Neural progenitor cell (in vitro differentiated cells): ENCODE results near the gene CARMIL1. TPM values are rescaled to one million over a fixed set of nuclear protein-coding genes. Genes with fewer than 3 reads are reported as not detected.
"Not testable (repeated sequence)": the region's sequence is repeated elsewhere in the genome, so short reads cannot be mapped to it uniquely, and the experiment has no call there.

Experiments used
- DNase-seq: peaks from one replicate; pipeline ENCODE4 v3.0.0-alpha.2; 2016; ENCODE audit warnings: low spot score
- H2AFZ ChIP-seq: fragments of 200-600 bp; sonication (generic); replicated peaks from 2 replicates; pipeline ENCODE4 v1.6.1; 2016; ENCODE audit warnings: antibody characterized with exemption
- H3F3A ChIP-seq: fragments of 200-600 bp; sonication (generic); 2 replicates; pipeline ENCODE4 v1.6.1; 2016; ENCODE audit warnings: antibody characterized with exemption, low read depth
- H3K27ac ChIP-seq: fragments of 200-600 bp; sonication (generic); 2 replicates; pipeline ENCODE4 v1.5.1; 2016; ENCODE audit warnings: mild to moderate bottlenecking
- H3K27me3 ChIP-seq: fragments of 200-600 bp; sonication (generic); 2 replicates; pipeline ENCODE4 v1.6.1; 2016; ENCODE audit warnings: mild to moderate bottlenecking, moderate library complexity
- H3K36me3 ChIP-seq: fragments of 200-600 bp; sonication (generic); 2 replicates; pipeline ENCODE4 v1.5.1; 2016
- H3K4me1 ChIP-seq: fragments of 200-600 bp; sonication (generic); 2 replicates; pipeline ENCODE4 v1.6.1; 2016; ENCODE audit warnings: mixed run types
- H3K4me2 ChIP-seq: fragments of 200-600 bp; sonication (generic); 2 replicates; pipeline ENCODE4 v1.6.1; 2016
- H3K4me3 ChIP-seq: fragments of 200-600 bp; sonication (generic); 2 replicates; pipeline ENCODE4 v1.5.1; 2016
- H3K79me2 ChIP-seq: fragments of 200-600 bp; sonication (generic); 2 replicates; pipeline ENCODE4 v1.6.1; 2016; ENCODE audit warnings: low read depth
- H3K9ac ChIP-seq: fragments of 200-600 bp; sonication (generic); 2 replicates; pipeline ENCODE4 v1.6.1; 2016
- H3K9me3 ChIP-seq: fragments of 200-600 bp; sonication (generic); 2 replicates; pipeline ENCODE4 v1.5.1; 2016; ENCODE audit warnings: low read depth
- H4K20me1 ChIP-seq: fragments of 200-600 bp; sonication (generic); 2 replicates; pipeline ENCODE4 v1.6.1; 2016; ENCODE audit warnings: low read depth
- H3K27ac Mint-ChIP-seq: 3 replicates; pipeline ENCODE4 v1.8.0; 2021; ENCODE audit warnings: mixed read lengths
- H3K27me3 Mint-ChIP-seq: 2 replicates; pipeline ENCODE4 v1.8.0; 2022; ENCODE audit warnings: low read depth, mild to moderate bottlenecking, inconsistent platforms, moderate library complexity, mixed read lengths; ENCODE audit not compliant: insufficient read depth
- H3K36me3 Mint-ChIP-seq: 3 replicates; pipeline ENCODE4 v1.8.0; 2021; ENCODE audit warnings: mixed read lengths
- H3K4me1 Mint-ChIP-seq: 3 replicates; pipeline ENCODE4 v1.8.0; 2021; ENCODE audit warnings: mixed read lengths
- H3K4me3 Mint-ChIP-seq: 3 replicates; pipeline ENCODE4 v1.8.0; 2021; ENCODE audit warnings: mild to moderate bottlenecking, moderate library complexity, mixed read lengths
- H3K9me3 Mint-ChIP-seq: 3 replicates; pipeline ENCODE4 v1.8.0; 2020; ENCODE audit warnings: mixed read lengths
- EZH2 ChIP-seq: fragments of 200-600 bp; sonication (generic); IDR thresholded peaks from 2 replicates; pipeline ENCODE4 v1.6.1; 2017; ENCODE audit warnings: antibody characterized with exemption, mild to moderate bottlenecking, moderate library complexity
- EZH2phosphoT487 ChIP-seq: fragments of 200-600 bp; sonication (generic); IDR thresholded peaks from 2 replicates; pipeline ENCODE4 v1.6.1; 2017; ENCODE audit warnings: antibody characterized with exemption
- total RNA-seq: library from RNA; depleted of rRNA; stranded (reverse); fragments of >200 nt; gene quantifications from 2 replicates; pipeline ENCODE4 v1.2.3, GENCODE V29; 2015; ENCODE audit warnings: low replicate concordance
- TF ChIP-seq, protein P1 (sequence below): fragments of 200-600 bp; sonication (generic); IDR thresholded peaks from 2 replicates; pipeline ENCODE4 v1.5.1; 2017; ENCODE audit warnings: antibody characterized with exemption, mild to moderate bottlenecking

CARMIL1 gene
- total RNA-seq, 1 donor from 2014 or later = 13.3 TPM

DNA sequence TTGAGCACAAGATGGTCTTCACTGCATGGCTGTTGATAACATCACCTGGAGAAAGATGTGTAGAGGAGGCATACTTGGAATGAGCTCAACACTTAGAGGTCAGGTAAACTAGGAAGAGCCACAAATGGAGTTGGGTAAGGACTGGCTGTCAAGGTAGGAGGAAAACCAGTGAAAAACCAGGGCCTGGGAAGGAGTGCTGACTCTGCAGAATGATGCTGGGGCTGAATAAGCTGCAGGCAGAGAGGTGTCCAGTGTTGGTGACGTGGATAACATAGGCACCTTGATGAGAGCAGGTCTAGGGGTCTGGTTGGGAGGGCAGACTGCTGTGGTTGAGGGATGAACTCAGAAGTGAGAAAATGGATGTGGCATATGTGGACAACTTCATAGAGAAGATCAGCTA lies 160.2 kb downstream of the CARMIL1 start:
- Histone ChIP-seq H3K4me2 (no peak overlapping the region), H2AFZ (no peak overlapping the region), H3K27me3 (no peaks in the 10 kb centered on the region), H3K27ac (no peak overlapping the region), H3K79me2 (no peaks in the 10 kb centered on the region), H3K36me3 (no peaks in the 10 kb centered on the region), H3K9ac (no peak overlapping the region), H3F3A (no peaks in the 10 kb centered on the region), H4K20me1 (no peaks in the 10 kb centered on the region), H3K9me3 (no peaks in the 10 kb centered on the region), H3K4me3 (no peak overlapping the region), H3K4me1 (peaks cover 19% of the 10 kb centered on the region)
- H3K36me3 Mint-ChIP-seq = no peaks in the 10 kb centered on the region
- H3K4me1 Mint-ChIP-seq = peaks cover 11% of the 10 kb centered on the region
- H3K27me3 Mint-ChIP-seq = no peaks in the 10 kb centered on the region
- H3K9me3 Mint-ChIP-seq = no peaks in the 10 kb centered on the region
- H3K4me3 Mint-ChIP-seq = no peak overlapping the region
- no peak for DNase-seq
- TF ChIP-seq, protein P1, sequence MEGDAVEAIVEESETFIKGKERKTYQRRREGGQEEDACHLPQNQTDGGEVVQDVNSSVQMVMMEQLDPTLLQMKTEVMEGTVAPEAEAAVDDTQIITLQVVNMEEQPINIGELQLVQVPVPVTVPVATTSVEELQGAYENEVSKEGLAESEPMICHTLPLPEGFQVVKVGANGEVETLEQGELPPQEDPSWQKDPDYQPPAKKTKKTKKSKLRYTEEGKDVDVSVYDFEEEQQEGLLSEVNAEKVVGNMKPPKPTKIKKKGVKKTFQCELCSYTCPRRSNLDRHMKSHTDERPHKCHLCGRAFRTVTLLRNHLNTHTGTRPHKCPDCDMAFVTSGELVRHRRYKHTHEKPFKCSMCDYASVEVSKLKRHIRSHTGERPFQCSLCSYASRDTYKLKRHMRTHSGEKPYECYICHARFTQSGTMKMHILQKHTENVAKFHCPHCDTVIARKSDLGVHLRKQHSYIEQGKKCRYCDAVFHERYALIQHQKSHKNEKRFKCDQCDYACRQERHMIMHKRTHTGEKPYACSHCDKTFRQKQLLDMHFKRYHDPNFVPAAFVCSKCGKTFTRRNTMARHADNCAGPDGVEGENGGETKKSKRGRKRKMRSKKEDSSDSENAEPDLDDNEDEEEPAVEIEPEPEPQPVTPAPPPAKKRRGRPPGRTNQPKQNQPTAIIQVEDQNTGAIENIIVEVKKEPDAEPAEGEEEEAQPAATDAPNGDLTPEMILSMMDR = no peak
- no peak for TF ChIP-seq EZH2phosphoT487
- no peak for TF ChIP-seq EZH2
- H3K27ac Mint-ChIP-seq = no peak overlapping the region

- Histone ChIP-seq H3F3A (no peaks in the 10 kb centered on the region), H3K27ac (no peak overlapping the region), H3K4me2 (no peak overlapping the region), H3K79me2 (no peaks in the 10 kb centered on the region), H3K4me3 (no peak overlapping the region), H3K36me3 (no peaks in the 10 kb centered on the region), H3K27me3 (no peaks in the 10 kb centered on the region), H3K9me3 (no peaks in the 10 kb centered on the region), H4K20me1 (no peaks in the 10 kb centered on the region), H3K9ac (no peak overlapping the region), H2AFZ (no peak overlapping the region), H3K4me1 (peaks cover 15% of the 10 kb centered on the region)
- Mint-ChIP-seq H3K36me3 (peaks cover 6% of the 10 kb centered on the region), H3K4me3 (no peak overlapping the region), H3K27ac (no peak overlapping the region), H3K4me1 (peaks cover 7% of the 10 kb centered on the region), H3K27me3 (no peaks in the 10 kb centered on the region), H3K9me3 (peaks cover 12% of the 10 kb centered on the region)
- TF ChIP-seq EZH2phosphoT487 (no peak), EZH2 (no peak)
- TF ChIP-seq, protein P1 = no peak
- no peak for DNase-seq
Observed at GRCh38 chr6:25441663-25442270, 162.6 kb downstream of the CARMIL1 start.

GRCh38 chr6:25442898-25443297 lies 163.7 kb downstream of the CARMIL1 start:
- no peak overlapping the region for H3K4me3 ChIP-seq
- Mint-ChIP-seq H3K4me1 (peaks cover 11% of the 10 kb centered on the region), H3K27me3 (no peaks in the 10 kb centered on the region), H3K4me3 (no peak overlapping the region), H3K36me3 (peaks cover 6% of the 10 kb centered on the region), H3K27ac (peak overlapping the region; percentile 28), H3K9me3 (peaks cover 12% of the 10 kb centered on the region)
- no peak overlapping the region for H3K27ac ChIP-seq
- H3K9ac ChIP-seq = no peak overlapping the region
- H3F3A ChIP-seq = no peaks in the 10 kb centered on the region
- H3K4me2 ChIP-seq = no peak overlapping the region
- H3K36me3 ChIP-seq = no peaks in the 10 kb centered on the region
- no peak for TF ChIP-seq EZH2
- TF ChIP-seq, protein P1 = no peak
- no peak for TF ChIP-seq EZH2phosphoT487
- peaks cover 15% of the 10 kb centered on the region for H3K4me1 ChIP-seq
- no peaks in the 10 kb centered on the region for H3K27me3 ChIP-seq
- no peak overlapping the region for H2AFZ ChIP-seq
- no peaks in the 10 kb centered on the region for H4K20me1 ChIP-seq
- H3K9me3 ChIP-seq = no peaks in the 10 kb centered on the region
- DNase-seq = no peak
- no peaks in the 10 kb centered on the region for H3K79me2 ChIP-seq

- H3K36me3 ChIP-seq, H3K36me3 Mint-ChIP-seq, H3K9me3 ChIP-seq, H2AFZ ChIP-seq, H3K4me3 Mint-ChIP-seq, H3K27me3 Mint-ChIP-seq, H3K9ac ChIP-seq, H3K4me3 ChIP-seq, H4K20me1 ChIP-seq, H3K79me2 ChIP-seq, H3K27ac ChIP-seq, DNase-seq, H3K4me2 ChIP-seq, H3K27me3 ChIP-seq, H3K27ac Mint-ChIP-seq: not testable (repeated sequence)
- H3K4me1 Mint-ChIP-seq = peaks cover 21% of the 10 kb centered on the region
- Histone ChIP-seq H3K4me1 (peaks cover 27% of the 10 kb centered on the region), H3F3A (peaks cover 10% of the 10 kb centered on the region)
- H3K9me3 Mint-ChIP-seq = peaks cover 12% of the 10 kb centered on the region
Observed at GRCh38 chr6:25444521-25444920, 165.3 kb downstream of the CARMIL1 start.
